GM12865 (cell line): ENCODE results near the gene AP3S2.

Experiments used
- DNase-seq: peaks from one replicate; pipeline ENCODE4 v3.0.0; 2010; ENCODE audit warnings: low read depth
- H3K4me3 ChIP-seq: 2 replicates; pipeline ENCODE4 v1.5.1; 2011; ENCODE audit warnings: mild to moderate bottlenecking, low read depth, low read length, control low read depth
- CTCF ChIP-seq: IDR thresholded peaks from 2 replicates; pipeline ENCODE4 v1.5.1; 2011; ENCODE audit warnings: low read length, control low read depth, low read depth, inconsistent platforms; ENCODE audit not compliant: insufficient read depth; ENCODE audit errors: missing control alignments

AP3S2 gene

GRCh38 chr15:89815769-89816168 is 78.0 kb downstream of the AP3S2 start:
- no peak for TF ChIP-seq CTCF
- DNase-seq, result no peak
- H3K4me3 ChIP-seq, result no peak overlapping the region

GRCh38 chr15:89814112-89814742 is 79.6 kb downstream of the AP3S2 start:
- no peak for TF ChIP-seq CTCF
- no peak overlapping the region for H3K4me3 ChIP-seq
- DNase-seq, result no peak

- DNase-seq, result no peak
- no peak overlapping the region for H3K4me3 ChIP-seq
- TF ChIP-seq CTCF, result no peak
Measured at GRCh38 chr15:89813381-89814111, 80.2 kb downstream of the AP3S2 start.

- no peak overlapping the region for H3K4me3 ChIP-seq
- no peak for DNase-seq
- TF ChIP-seq CTCF, result no peak
Measured at GRCh38 chr15:89812847-89813320, 80.9 kb downstream of the AP3S2 start.

- no peak for DNase-seq
- no peak for TF ChIP-seq CTCF
- H3K4me3 ChIP-seq, result no peak overlapping the region
Measured at GRCh38 chr15:89812011-89812846, 81.6 kb downstream of the AP3S2 start.

- no peak overlapping the region for H3K4me3 ChIP-seq
- DNase-seq, result no peak
- TF ChIP-seq CTCF, result no peak
Measured at GRCh38 chr15:89810837-89811236, 83.0 kb downstream of the AP3S2 start.
